Measurements from ENCODE around the gene CMPK2. TPM values are rescaled to one million over a fixed set of nuclear protein-coding genes. Genes with fewer than 3 reads are reported as not detected.
"Not testable (repeated sequence)": the region's sequence is repeated elsewhere in the genome, so short reads cannot be mapped to it uniquely, and the experiment has no call there.

CMPK2 gene
- polyA plus RNA-seq, 6 donors from 2014 or later, result 1.1 to 7.2 (median 1.9) TPM; not detected in 1

- peak; percentile 19 for DNase-seq
- Mint-ChIP-seq H3K36me3 (no peaks in the 10 kb centered on the region), H3K4me3 (peak within 1 kb of the TSS; percentile 76 to 93 (median 88)), H3K27me3 (peaks cover 10 to 22% (median 10%) of the 10 kb centered on the region in 3 donors), H3K4me1 (peaks cover 18 to 29% (median 26%) of the 10 kb centered on the region in 3 donors), H3K9me3 (peaks cover 0 to 4% (median 0%) of the 10 kb centered on the region in 7 donors), H3K27ac (peak within 1 kb of the TSS in 3 of 6 donors; percentile 29 to 70 (median 69))
- ATAC-seq (ENCODE audit: low read depth in 2 of 2), result peak; percentile 68 to 79
Observed at GRCh38 chr2:6877402-6878304, 11.9 kb upstream of the CMPK2 start, which contains the start of gene RSAD2. RSAD2 (plus strand) TSS chr2:6877777; CDS start chr2:6877801, 24 bp downstream.

- Mint-ChIP-seq H3K4me1 (peaks cover 22 to 34% (median 32%) of the 10 kb centered on the region in 3 donors), H3K27me3 (peaks cover 6 to 12% (median 10%) of the 10 kb centered on the region in 3 donors), H3K4me3 (peak overlapping the region in 1 of 8 donors; percentile 12), H3K27ac (no peak overlapping the region), H3K36me3 (no peaks in the 10 kb centered on the region), H3K9me3 (peaks cover 0 to 4% (median 0%) of the 10 kb centered on the region in 7 donors)
- DNase-seq (no peak), ATAC-seq (ENCODE audit: low read depth in 2 of 2) (no peak)
Observed at GRCh38 chr2:6876309-6876708, 10.6 kb upstream of the CMPK2 start.

- H3K27ac Mint-ChIP-seq, result no peak overlapping the region
- H3K9me3 Mint-ChIP-seq, result peaks cover 0 to 4% (median 0%) of the 10 kb centered on the region in 7 donors
- H3K4me1 Mint-ChIP-seq, result peaks cover 19 to 31% (median 26%) of the 10 kb centered on the region in 3 donors
- H3K36me3 Mint-ChIP-seq, result no peaks in the 10 kb centered on the region
- no peak for ATAC-seq (ENCODE audit: low read depth in 2 of 2)
- DNase-seq, result no peak
- peaks cover 0 to 4% (median 0%) of the 10 kb centered on the region in 3 donors for H3K27me3 Mint-ChIP-seq
- no peak overlapping the region for H3K4me3 Mint-ChIP-seq
Observed at GRCh38 chr2:6874032-6874431, 8.3 kb upstream of the CMPK2 start.

- Mint-ChIP-seq H3K27ac (peak overlapping the region in 3 of 6 donors; percentile 5 to 67 (median 30)), H3K4me1 (peaks cover 11 to 18% (median 15%) of the 10 kb centered on the region in 3 donors), H3K27me3 (no peaks in the 10 kb centered on the region), H3K36me3 (no peaks in the 10 kb centered on the region), H3K4me3 (no peak overlapping the region), H3K9me3 (peaks cover 0 to 4% (median 0%) of the 10 kb centered on the region in 7 donors)
- DNase-seq (no peak), ATAC-seq (ENCODE audit: low read depth in 2 of 2) (peak; percentile 27 to 44)
Observed at GRCh38 chr2:6872394-6872793, 6.7 kb upstream of the CMPK2 start.

GRCh38 chr2:6866982-6867381, 1.3 kb upstream of the CMPK2 start:
- Mint-ChIP-seq H3K9me3 (no peaks in the 10 kb centered on the region), H3K36me3 (peaks cover 2 to 7% of the 10 kb centered on the region in 2 donors), H3K4me3 (peak overlapping the region in 7 of 8 donors; percentile 30 to 97 (median 94)), H3K27ac (peak overlapping the region in 2 of 6 donors; percentile 71 to 82), H3K4me1 (peaks cover 7 to 15% (median 15%) of the 10 kb centered on the region in 3 donors), H3K27me3 (no peaks in the 10 kb centered on the region)
- ATAC-seq (ENCODE audit: low read depth in 2 of 2) (no peak), DNase-seq (no peak)

GRCh38 chr2:6866275-6866671, 566 bp upstream of the CMPK2 start:
- no peak for DNase-seq
- peak; percentile 34 to 37 for ATAC-seq (ENCODE audit: low read depth in 2 of 2)
- Mint-ChIP-seq H3K4me1 (peaks cover 7 to 19% (median 15%) of the 10 kb centered on the region in 3 donors), H3K4me3 (peak overlapping the region; percentile 92 to 97 (median 96)), H3K9me3 (peaks cover 0 to 4% (median 0%) of the 10 kb centered on the region in 7 donors), H3K27ac (peak overlapping the region in 5 of 6 donors; percentile 5 to 94 (median 71)), H3K36me3 (peaks cover 6 to 13% of the 10 kb centered on the region in 2 donors), H3K27me3 (no peaks in the 10 kb centered on the region)

GRCh38 chr2:6864923-6865345, 773 bp downstream of the CMPK2 start:
- H3K4me3 Mint-ChIP-seq, result peak overlapping the region; percentile 58 to 86 (median 74)
- no peak for DNase-seq
- H3K27me3 Mint-ChIP-seq, result no peaks in the 10 kb centered on the region
- H3K4me1 Mint-ChIP-seq, result peaks cover 7 to 19% (median 15%) of the 10 kb centered on the region in 3 donors
- peaks cover 3 to 16% (median 7%) of the 10 kb centered on the region in 7 donors for H3K9me3 Mint-ChIP-seq
- peak overlapping the region in 1 of 6 donors; percentile 56 for H3K27ac Mint-ChIP-seq
- peaks cover 16 to 22% of the 10 kb centered on the region in 2 donors for H3K36me3 Mint-ChIP-seq
- ATAC-seq (ENCODE audit: low read depth in 2 of 2), result peak; percentile 13 to 16

- peak overlapping the region in 1 of 6 donors; percentile 60 for H3K27ac Mint-ChIP-seq
- ATAC-seq (ENCODE audit: low read depth in 2 of 2) (no peak), DNase-seq (no peak)
- peaks cover 4 to 23% (median 8%) of the 10 kb centered on the region in 7 donors for H3K9me3 Mint-ChIP-seq
- H3K4me1 Mint-ChIP-seq, result peaks cover 7 to 19% (median 15%) of the 10 kb centered on the region in 3 donors
- peak overlapping the region; percentile 58 to 86 (median 74) for H3K4me3 Mint-ChIP-seq
- H3K27me3 Mint-ChIP-seq, result no peaks in the 10 kb centered on the region
- peaks cover 17 to 25% of the 10 kb centered on the region in 2 donors for H3K36me3 Mint-ChIP-seq
Observed at GRCh38 chr2:6864231-6864754, 1.4 kb downstream of the CMPK2 start.

GRCh38 chr2:6863792-6864191, 1.9 kb downstream of the CMPK2 start:
- Mint-ChIP-seq H3K4me1 (peaks cover 7 to 19% (median 15%) of the 10 kb centered on the region in 3 donors), H3K9me3 (peaks cover 4 to 28% (median 13%) of the 10 kb centered on the region in 7 donors), H3K27me3 (no peaks in the 10 kb centered on the region), H3K4me3 (peak overlapping the region in 4 of 8 donors; percentile 26 to 86 (median 74)), H3K27ac (peak overlapping the region in 1 of 6 donors; percentile 19), H3K36me3 (peaks cover 20 to 29% of the 10 kb centered on the region in 2 donors)
- no peak for DNase-seq
- no peak for ATAC-seq (ENCODE audit: low read depth in 2 of 2)

- Mint-ChIP-seq H3K27ac (no peak overlapping the region), H3K4me1 (peaks cover 0 to 10% (median 7%) of the 10 kb centered on the region in 3 donors), H3K4me3 (peak overlapping the region in 1 of 8 donors; percentile 31), H3K9me3 (peaks cover 11 to 38% (median 18%) of the 10 kb centered on the region in 7 donors), H3K27me3 (no peaks in the 10 kb centered on the region), H3K36me3 (peaks cover 36 to 37% of the 10 kb centered on the region in 2 donors)
- DNase-seq, result no peak
- ATAC-seq (ENCODE audit: low read depth in 2 of 2), result no peak
Observed at GRCh38 chr2:6860296-6860695, 5.4 kb downstream of the CMPK2 start.

- not testable (repeated sequence) for H3K27me3 Mint-ChIP-seq; ATAC-seq (ENCODE audit: low read depth in 2 of 2); DNase-seq; H3K27ac Mint-ChIP-seq; H3K4me3 Mint-ChIP-seq; H3K4me1 Mint-ChIP-seq
- H3K36me3 Mint-ChIP-seq, result peaks cover 41 to 47% of the 10 kb centered on the region in 2 donors
- H3K9me3 Mint-ChIP-seq, result peaks cover 13 to 38% (median 18%) of the 10 kb centered on the region in 7 donors
Observed at GRCh38 chr2:6858466-6859027, 7.2 kb downstream of the CMPK2 start.

GRCh38 chr2:6856548-6856920, 9.2 kb downstream of the CMPK2 start:
- Mint-ChIP-seq H3K9me3 (peaks cover 13 to 37% (median 18%) of the 10 kb centered on the region in 7 donors), H3K4me3 (no peak overlapping the region), H3K27ac (no peak overlapping the region), H3K27me3 (no peaks in the 10 kb centered on the region), H3K4me1 (peaks cover 0 to under 1% (median 0%) of the 10 kb centered on the region in 3 donors), H3K36me3 (peaks cover 40 to 52% of the 10 kb centered on the region in 2 donors)
- no peak for ATAC-seq (ENCODE audit: low read depth in 2 of 2)
- no peak for DNase-seq
